ENCODE measurements around the gene SIX2.

DNA sequence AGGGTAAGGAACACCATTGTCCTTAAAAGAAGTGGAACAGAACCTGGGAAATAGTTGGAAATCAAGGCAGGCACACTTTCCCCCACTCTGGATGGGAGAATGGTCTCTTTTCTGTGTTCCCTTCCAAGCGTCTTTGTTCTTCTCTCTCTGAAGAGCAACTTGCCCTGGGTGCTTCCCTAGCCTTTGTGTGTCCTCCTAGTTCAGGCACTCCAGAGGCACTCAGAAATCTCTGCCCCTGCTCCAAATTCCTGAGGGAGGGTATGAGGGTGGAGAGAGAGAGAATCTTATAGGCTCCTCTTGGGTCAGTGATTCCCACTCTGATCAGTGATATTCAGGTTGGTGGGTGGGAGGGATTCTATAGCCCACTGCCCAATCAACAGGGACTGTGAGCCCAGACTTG, 8.8 kb upstream of the SIX2 start:
- TF ChIP-seq, protein P1, sequence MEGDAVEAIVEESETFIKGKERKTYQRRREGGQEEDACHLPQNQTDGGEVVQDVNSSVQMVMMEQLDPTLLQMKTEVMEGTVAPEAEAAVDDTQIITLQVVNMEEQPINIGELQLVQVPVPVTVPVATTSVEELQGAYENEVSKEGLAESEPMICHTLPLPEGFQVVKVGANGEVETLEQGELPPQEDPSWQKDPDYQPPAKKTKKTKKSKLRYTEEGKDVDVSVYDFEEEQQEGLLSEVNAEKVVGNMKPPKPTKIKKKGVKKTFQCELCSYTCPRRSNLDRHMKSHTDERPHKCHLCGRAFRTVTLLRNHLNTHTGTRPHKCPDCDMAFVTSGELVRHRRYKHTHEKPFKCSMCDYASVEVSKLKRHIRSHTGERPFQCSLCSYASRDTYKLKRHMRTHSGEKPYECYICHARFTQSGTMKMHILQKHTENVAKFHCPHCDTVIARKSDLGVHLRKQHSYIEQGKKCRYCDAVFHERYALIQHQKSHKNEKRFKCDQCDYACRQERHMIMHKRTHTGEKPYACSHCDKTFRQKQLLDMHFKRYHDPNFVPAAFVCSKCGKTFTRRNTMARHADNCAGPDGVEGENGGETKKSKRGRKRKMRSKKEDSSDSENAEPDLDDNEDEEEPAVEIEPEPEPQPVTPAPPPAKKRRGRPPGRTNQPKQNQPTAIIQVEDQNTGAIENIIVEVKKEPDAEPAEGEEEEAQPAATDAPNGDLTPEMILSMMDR (IDR thresholded peaks at IDR 0.05; ENCODE audit: low read length), result no peak
- TF ChIP-seq EZH2phosphoT487 (IDR thresholded peaks at IDR 0.05; ENCODE audit: low read length), result no peak
- no peak for TF ChIP-seq EZH2 (optimal IDR thresholded peaks at IDR 0.05; ENCODE audit: low read depth, low read length)

Data from MM.1S (cell line).